HCT116 (cell line): ENCODE results near the gene FAM89B. TPM values are rescaled to one million over a fixed set of nuclear protein-coding genes. Genes with fewer than 3 reads are reported as not detected.

Experiments
- ATAC-seq: fragments of 200-7000 bp; cut with Tn5 transposase; 2 replicates; pipeline ENCODE4 v1.9.1; 2020; ENCODE audit warnings: mild to moderate bottlenecking, moderate library complexity
- BruUV-seq: library from RNA; stranded (reverse); fragments of 400-500 nt; replicated peaks from 2 replicates; lab custom pipeline; 2021; lab: Mats Ljungman, UMichigan
- CTCF ChIA-PET: fragments of 300-600 bp; sonication (Branson Sonifier 250); formaldehyde crosslinking; loops from one replicate; lab custom pipeline; 2021; ENCODE audit warnings: antibody characterized with exemption; lab: Charles Lee
- POLR2A ChIA-PET: fragments of 300-600, 350-600 bp; sonication (Branson Sonifier 250); formaldehyde crosslinking; loops from one replicate; lab custom pipeline; 2021; ENCODE audit warnings: antibody characterized with exemption; lab: Charles Lee
- RAD21 ChIA-PET, 2 experiments: fragments of 300-600 bp; sonication (Branson Sonifier 250); formaldehyde crosslinking; loops; one replicate each; lab custom pipeline; 2023; ENCODE audit warnings: low total read pairs in 2 of 2; ENCODE audit not compliant: uncharacterized antibody in 2 of 2, unreplicated experiment in 2 of 2, low non-redundant PET in 1 of 2; lab: Charles Lee
- DNase-seq: peaks from one replicate; pipeline ENCODE4 v3.0.0-alpha.2; 2010; ENCODE audit warnings: low read depth, low spot score
- H2AFZ ChIP-seq: fragments of 200-600 bp; shearing (Covaris generic), sonication (generic); 2 replicates; pipeline ENCODE4 v1.6.1; 2017; ENCODE audit warnings: low read depth, mixed run types, mixed read lengths, antibody characterized with exemption, low read length; ENCODE audit not compliant: poor library complexity, severe bottlenecking
- H3K27ac ChIP-seq: 2 replicates; pipeline ENCODE4 v1.5.1; 2012; ENCODE audit warnings: low read depth, low read length
- H3K27me3 ChIP-seq: fragments of 200-600 bp; sonication (generic); 2 replicates; pipeline ENCODE4 v1.6.1; 2016; ENCODE audit warnings: mixed run types, low read length, mixed read lengths; ENCODE audit not compliant: insufficient read depth
- H3K36me3 ChIP-seq, 2 experiments: fragments of 200-500 bp in 1 of 2; fragments of 200-600 bp in 1 of 2; sonication (Bioruptor generic) in 1 of 2; sonication (generic) in 1 of 2; 2 replicates each; pipeline versions ENCODE4 v1.5.1 to v1.6.1; 2014 to 2016; ENCODE audit warnings: low read length in 2 of 2, inconsistent platforms in 1 of 2, mixed read lengths in 1 of 2, mixed run types in 1 of 2; ENCODE audit not compliant: insufficient read depth in 2 of 2, control insufficient read depth in 1 of 2
- H3K4me1 ChIP-seq, 2 experiments: fragments of 200-600 bp in 1 of 2; sonication (generic) in 1 of 2; 2 replicates each; pipeline versions ENCODE4 v1.5.1 to v1.6.1; 2012 to 2017; ENCODE audit warnings: low read length in 2 of 2, inconsistent platforms in 1 of 2, mild to moderate bottlenecking in 1 of 2, mixed read lengths in 1 of 2, mixed run types in 1 of 2, moderate library complexity in 1 of 2; ENCODE audit not compliant: insufficient read depth in 2 of 2, control insufficient read depth in 1 of 2
- H3K4me2 ChIP-seq: fragments of 200-600 bp; sonication (generic); 2 replicates; pipeline ENCODE4 v1.6.1; 2017; ENCODE audit warnings: mixed run types, low read length, mixed read lengths
- H3K4me3 ChIP-seq, 2 experiments: fragments of 200-600 bp in 1 of 2; sonication (generic) in 1 of 2; replicated peaks in 1 of 2; 2 replicates each; pipeline ENCODE4 v1.5.1; 2011 to 2016; ENCODE audit warnings: low read length in 2 of 2, control low read depth in 1 of 2, low read depth in 1 of 2, mild to moderate bottlenecking in 1 of 2, mixed read lengths in 1 of 2, mixed run types in 1 of 2
- H3K79me2 ChIP-seq: fragments of 200-600 bp; sonication (generic); 2 replicates; pipeline ENCODE4 v1.6.1; 2017; ENCODE audit warnings: mild to moderate bottlenecking, mixed run types, low read length, moderate library complexity, mixed read lengths; ENCODE audit not compliant: insufficient read depth
- H3K9ac ChIP-seq: fragments of 200-600 bp; sonication (generic); 2 replicates; pipeline ENCODE4 v1.6.1; 2016; ENCODE audit warnings: low read length, mixed read lengths
- H3K9me2 ChIP-seq: fragments of 200-600 bp; sonication (generic), shearing (Covaris generic); 2 replicates; pipeline ENCODE4 v1.6.1; 2017; ENCODE audit warnings: mixed run types, mild to moderate bottlenecking, moderate library complexity; ENCODE audit not compliant: insufficient read depth
- H3K9me3 ChIP-seq, 2 experiments: fragments of 200-500 bp in 1 of 2; fragments of 200-600 bp in 1 of 2; sonication (Bioruptor generic) in 1 of 2; sonication (generic) in 1 of 2; 2 replicates each; pipeline ENCODE4 v1.6.1; 2014 to 2017; ENCODE audit warnings: low read length in 2 of 2, mixed read lengths in 2 of 2, inconsistent platforms in 1 of 2, low read depth in 1 of 2, mild to moderate bottlenecking in 1 of 2, mixed run types in 1 of 2, moderate library complexity in 1 of 2; ENCODE audit not compliant: control insufficient read depth in 1 of 2, insufficient read depth in 1 of 2
- H4K20me1 ChIP-seq: fragments of 200-600 bp; sonication (generic), shearing (Covaris generic); 2 replicates; pipeline ENCODE4 v1.6.1; 2017; ENCODE audit warnings: mixed run types, mild to moderate bottlenecking, moderate library complexity; ENCODE audit not compliant: insufficient read depth
- CBX3 ChIP-seq: IDR thresholded peaks from 2 replicates; pipeline ENCODE4 v1.6.1; 2012; ENCODE audit warnings: low read depth
- CTCF ChIP-seq, 3 experiments: fragments of 200-600 bp in 1 of 3; sonication (generic) in 1 of 3; IDR thresholded peaks in 2 of 3; conservative IDR thresholded peaks in 1 of 3; 2 replicates each; pipeline ENCODE4 v1.5.1; 2012 to 2017; ENCODE audit warnings: low read depth in 2 of 3, low read length in 2 of 3, antibody characterized with exemption in 1 of 3, borderline replicate concordance in 1 of 3, control low read depth in 1 of 3, mild to moderate bottlenecking in 1 of 3, mixed read lengths in 1 of 3, mixed run types in 1 of 3, moderate library complexity in 1 of 3; ENCODE audit not compliant: insufficient read depth in 1 of 3
- EZH2 ChIP-seq: fragments of 200-600 bp; sonication (generic); IDR thresholded peaks from 2 replicates; pipeline ENCODE4 v1.6.1; 2017; ENCODE audit warnings: antibody characterized with exemption, mixed run types
- POLR2A ChIP-seq: IDR thresholded peaks from 2 replicates; pipeline ENCODE4 v1.7.0; 2011; ENCODE audit warnings: borderline replicate concordance; ENCODE audit not compliant: insufficient read depth, insufficient read length; ENCODE audit errors: extremely low read depth
- RAD21 ChIP-seq: IDR thresholded peaks from 2 replicates; pipeline ENCODE4 v1.6.1; 2012; ENCODE audit warnings: low read depth, mild to moderate bottlenecking
- SIN3A ChIP-seq: IDR thresholded peaks from 2 replicates; pipeline ENCODE4 v1.6.1; 2012; ENCODE audit warnings: low read depth
- SRF ChIP-seq: IDR thresholded peaks from 2 replicates; pipeline ENCODE4 v1.6.1; 2012; ENCODE audit warnings: low read depth
- ZFX ChIP-seq: fragments of 450-650 bp; IDR thresholded peaks from 2 replicates; pipeline ENCODE4 v1.6.1; 2017
- intact Hi-C: fragments of 100-400 bp; cut with micrococcal nuclease; formaldehyde crosslinking; loops from 2 replicates; pipeline ENCODE4 v1.10.0; 2022
- total RNA-seq: library from RNA; stranded (reverse); gene quantifications from one replicate; pipeline ENCODE4 v1.2.1, GENCODE V29; 2021; ENCODE audit not compliant: unreplicated experiment

Gene FAM89B
- total RNA-seq, 1 experiment from 2014 or later, result 60.0 TPM

- H2AFZ ChIP-seq, result no peak overlapping the region
- BruUV-seq, result no TSS peak
These were observed 19.9 kb downstream of the FAM89B start for GRCh38 chr11:65591939-65592857.

More at GRCh38 chr11:65591939-65592857, 19.9 kb downstream of the FAM89B start:
- no peak overlapping the region for H3K9ac ChIP-seq
- DNase-seq, result no peak
- no peak overlapping the region for H3K4me2 ChIP-seq
- RAD21 ChIA-PET, result no interaction called here
- POLR2A ChIA-PET, result interaction anchor here (0.9 kb wide), 1 partner anchor 235 kb away, joined by 3 read pairs; no protein-coding TSS in a partner anchor
- CTCF ChIA-PET, result interaction anchor here (0.7 to 3.5 kb wide), 4 partner anchors 11 to 51 kb away, joined by 3 to 28 read pairs (median 10); partner anchors contain the start of genes EHBP1L1 and FAM89B
- no peak overlapping the region for H3K4me3 ChIP-seq
- no peak overlapping the region for H3K27ac ChIP-seq
- H3K79me2 ChIP-seq, result no peaks in the 10 kb centered on the region
- H4K20me1 ChIP-seq, result no peaks in the 10 kb centered on the region
- no peak for TF ChIP-seq POLR2A
- no peak for TF ChIP-seq CBX3
- no peak for TF ChIP-seq SIN3A
- TF ChIP-seq SRF, result no peak
- TF ChIP-seq EZH2, result no peak
- TF ChIP-seq CTCF (IDR thresholded peaks at IDR 0.05 in 2 of 3, conservative IDR thresholded peaks at IDR 0.05 in 1 of 3; ENCODE audit: borderline replicate concordance in 1 of 3, insufficient read depth in 1 of 3, low read depth in 2 of 3, low read length in 2 of 3), result no peak
- TF ChIP-seq RAD21, result no peak
- no peak for TF ChIP-seq ZFX
- TF ChIP-seq, all 23 proteins: peak for 0
- H3K4me1 ChIP-seq, result peaks cover 26 to 36% of the 10 kb centered on the region in 2 experiments
- no peaks in the 10 kb centered on the region for H3K9me3 ChIP-seq
- intact Hi-C loops, result no loop called here
- H3K36me3 ChIP-seq, result no peaks in the 10 kb centered on the region
- no peaks in the 10 kb centered on the region for H3K27me3 ChIP-seq
- no peak for ATAC-seq
- no peaks in the 10 kb centered on the region for H3K9me2 ChIP-seq
